Prostate gland (tissue), 2 donors: ENCODE data around the gene TNS3. TPM values are rescaled to one million over a fixed set of nuclear protein-coding genes. Genes with fewer than 3 reads are reported as not detected.

Experiments used
- DNase-seq: peaks from one replicate; pipeline ENCODE4 v3.0.0-alpha.2; 2019; ENCODE audit warnings: low spot score
- H3K27ac ChIP-seq, 2 donors: fragments of 200-600 bp; sonication (generic); 2 replicates each; pipeline ENCODE4 v1.5.1; 2017 to 2019
- H3K27me3 ChIP-seq: fragments of 200-600 bp; sonication (generic); replicated peaks from 2 replicates; pipeline ENCODE4 v1.5.1; 2019; ENCODE audit not compliant: insufficient read depth
- H3K36me3 ChIP-seq, 2 donors: fragments of 200-600 bp; sonication (generic); 1 replicate in 1 of 2; 2 replicates in 1 of 2; pipeline versions ENCODE4 v1.5.1 to v1.8.1; 2017 to 2019
- H3K4me1 ChIP-seq: fragments of 200-600 bp; sonication (generic); replicated peaks from 2 replicates; pipeline ENCODE4 v1.5.1; 2019
- H3K4me3 ChIP-seq, 2 donors: fragments of 200-600 bp; sonication (generic); 2 replicates each; pipeline ENCODE4 v1.5.1; 2017 to 2019
- H3K9me3 ChIP-seq: fragments of 200-600 bp; sonication (generic); 2 replicates; pipeline ENCODE4 v1.5.1; 2017
- CTCF ChIP-seq, 4 experiments: fragments of 200-600 bp in 2 of 4; fragments of 450-650 bp in 2 of 4; sonication (generic) in 2 of 4; IDR thresholded peaks; 1 replicate in 3 of 4; 2 replicates in 1 of 4; pipeline ENCODE4 v1.5.1; 2016 to 2019; ENCODE audit warnings: antibody characterized with exemption in 4 of 4, mild to moderate bottlenecking in 2 of 4, moderate library complexity in 2 of 4
- POLR2A ChIP-seq: fragments of 450-650 bp; IDR thresholded peaks from one replicate; pipeline ENCODE4 v1.6.1; 2016; ENCODE audit warnings: antibody characterized with exemption, mild to moderate bottlenecking
- POLR2AphosphoS5 ChIP-seq: sonication (generic); formaldehyde crosslinking; IDR thresholded peaks from one replicate; pipeline ENCODE4 v1.6.1; 2017; ENCODE audit warnings: antibody characterized with exemption
- WGBS: methylation state at CpG from one replicate; pipeline ENCODE4 v1.1.5; 2018; 5-methylcytosine and 5-hydroxymethylcytosine counted together
- intact Hi-C: fragments of 100-400 bp; cut with DNase I; formaldehyde crosslinking; loops from one replicate; pipeline ENCODE4 v1.14.2; 2022
- total RNA-seq, 2 donors: library from RNA; depleted of rRNA; stranded (reverse); fragments of >200 nt; gene quantifications; one replicate each; pipeline ENCODE4 v1.1.0, GENCODE V29; 2016

The TNS3 gene
- total RNA-seq, 2 donors from 2014 or later, result 19.5 to 95.8 TPM

DNA sequence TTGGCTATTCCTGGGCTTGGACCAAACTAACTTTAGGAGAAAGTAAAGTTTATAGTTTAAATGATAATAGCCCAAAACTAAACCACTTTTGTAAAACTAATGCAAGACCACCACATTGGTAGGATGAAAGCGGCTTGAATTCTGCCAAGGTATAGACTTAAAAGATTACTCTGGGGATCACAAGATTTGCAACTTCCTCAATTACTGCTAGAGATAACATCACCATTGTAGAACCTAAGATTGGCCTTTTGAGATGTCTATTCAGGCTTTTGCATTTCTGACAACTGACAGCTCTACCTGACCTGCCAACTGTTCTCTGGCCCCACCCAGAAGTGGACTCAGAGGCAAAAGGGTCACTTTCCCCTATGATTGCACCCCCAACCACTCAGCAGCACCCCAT is 162.4 kb downstream of the TNS3 start:
- Histone ChIP-seq H3K36me3 (no peaks in the 10 kb centered on the region), H3K27ac (no peak overlapping the region)
- 90% methylated on average over 1 of the region's 1 CpG for WGBS

GRCh38 chr7:47418601-47419309 is 163.2 kb downstream of the TNS3 start:
- intact Hi-C loops, result no loop called here
- Histone ChIP-seq H3K9me3 (no peaks in the 10 kb centered on the region), H3K27me3 (no peaks in the 10 kb centered on the region), H3K4me1 (no peaks in the 10 kb centered on the region), H3K36me3 (no peaks in the 10 kb centered on the region), H3K4me3 (no peak overlapping the region), H3K27ac (no peak overlapping the region)
- DNase-seq, result no peak
- no peak for TF ChIP-seq CTCF (IDR thresholded peaks at IDR 0.05)
- no peak for TF ChIP-seq POLR2A
- TF ChIP-seq POLR2AphosphoS5, result no peak
- 71% methylated on average over 5 of the region's 5 CpGs for WGBS

More for the DNA sequence above, 162.4 kb downstream of the TNS3 start:
- no peak for TF ChIP-seq CTCF (IDR thresholded peaks at IDR 0.05)
- no peak for TF ChIP-seq POLR2A
- TF ChIP-seq POLR2AphosphoS5, result no peak
- Histone ChIP-seq H3K4me3 (no peak overlapping the region), H3K4me1 (no peaks in the 10 kb centered on the region), H3K27me3 (no peaks in the 10 kb centered on the region), H3K9me3 (no peaks in the 10 kb centered on the region)
- intact Hi-C loops, result no loop called here
- no peak for DNase-seq

- H3K4me1 ChIP-seq, result no peaks in the 10 kb centered on the region
- no peaks in the 10 kb centered on the region for H3K36me3 ChIP-seq
- intact Hi-C loops, result no loop called here
- DNase-seq, result no peak
- H3K4me3 ChIP-seq, result no peak overlapping the region
- no peak overlapping the region for H3K27ac ChIP-seq
- H3K27me3 ChIP-seq, result no peaks in the 10 kb centered on the region
- no peaks in the 10 kb centered on the region for H3K9me3 ChIP-seq
- TF ChIP-seq POLR2AphosphoS5, result no peak
- TF ChIP-seq POLR2A, result no peak
- no peak for TF ChIP-seq CTCF (IDR thresholded peaks at IDR 0.05)
- 93% methylated on average over 21 of the region's 21 CpGs for WGBS
Observed at GRCh38 chr7:47416492-47417480, 165.1 kb downstream of the TNS3 start.

GRCh38 chr7:47415318-47416212 is 166.3 kb downstream of the TNS3 start:
- H3K27me3 ChIP-seq, result no peaks in the 10 kb centered on the region
- intact Hi-C loops, result no loop called here
- no peak for DNase-seq
- WGBS, result 94% methylated on average over 14 of the region's 17 CpGs
- no peak overlapping the region for H3K4me3 ChIP-seq
- TF ChIP-seq CTCF (IDR thresholded peaks at IDR 0.05) (no peak), POLR2AphosphoS5 (no peak), POLR2A (no peak)
- H3K4me1 ChIP-seq, result no peaks in the 10 kb centered on the region
- H3K27ac ChIP-seq, result no peak overlapping the region
- no peaks in the 10 kb centered on the region for H3K36me3 ChIP-seq
- no peaks in the 10 kb centered on the region for H3K9me3 ChIP-seq
